SK-MEL-5 (cell line): ENCODE results near the gene MBOAT2. TPM values are rescaled to one million over a fixed set of nuclear protein-coding genes. Genes with fewer than 3 reads are reported as not detected.

ENCODE experiments used
- total RNA-seq: library from RNA; depleted of rRNA; stranded (reverse); fragments of >200 nt; shearing (Covaris generic); gene quantifications from 2 replicates; pipeline ENCODE4 v1.2.3, GENCODE V29; 2014; rRNA removed

Gene MBOAT2
- total RNA-seq, 1 experiment from 2014 or later, result 11.5 TPM

Other genes starting within 250 kb of the MBOAT2 start
- gene KIDINS220, start 166.1 kb downstream of the MBOAT2 start, total RNA-seq, result 54.5 and 58.5 TPM in 2 replicates
- gene ASAP2, start 203.1 kb upstream of the MBOAT2 start, total RNA-seq, result 16.1 and 17.6 TPM in 2 replicates